RCC 7860 (cell line): Measurements from ENCODE around the gene PAGR1.
"Not testable (repeated sequence)": the region's sequence is repeated elsewhere in the genome, so short reads cannot be mapped to it uniquely, and the experiment has no call there.

ENCODE experiments used
- DNase-seq: peaks from one replicate; pipeline ENCODE4 v3.0.0-alpha.2; 2015; ENCODE audit warnings: low spot score
- FAIRE-seq: peaks from 2 replicates; lab custom pipeline; 2012; peaks lifted over from hg19 to GRCh38; lab: Jason Lieb, UNC

PAGR1 gene

DNA sequence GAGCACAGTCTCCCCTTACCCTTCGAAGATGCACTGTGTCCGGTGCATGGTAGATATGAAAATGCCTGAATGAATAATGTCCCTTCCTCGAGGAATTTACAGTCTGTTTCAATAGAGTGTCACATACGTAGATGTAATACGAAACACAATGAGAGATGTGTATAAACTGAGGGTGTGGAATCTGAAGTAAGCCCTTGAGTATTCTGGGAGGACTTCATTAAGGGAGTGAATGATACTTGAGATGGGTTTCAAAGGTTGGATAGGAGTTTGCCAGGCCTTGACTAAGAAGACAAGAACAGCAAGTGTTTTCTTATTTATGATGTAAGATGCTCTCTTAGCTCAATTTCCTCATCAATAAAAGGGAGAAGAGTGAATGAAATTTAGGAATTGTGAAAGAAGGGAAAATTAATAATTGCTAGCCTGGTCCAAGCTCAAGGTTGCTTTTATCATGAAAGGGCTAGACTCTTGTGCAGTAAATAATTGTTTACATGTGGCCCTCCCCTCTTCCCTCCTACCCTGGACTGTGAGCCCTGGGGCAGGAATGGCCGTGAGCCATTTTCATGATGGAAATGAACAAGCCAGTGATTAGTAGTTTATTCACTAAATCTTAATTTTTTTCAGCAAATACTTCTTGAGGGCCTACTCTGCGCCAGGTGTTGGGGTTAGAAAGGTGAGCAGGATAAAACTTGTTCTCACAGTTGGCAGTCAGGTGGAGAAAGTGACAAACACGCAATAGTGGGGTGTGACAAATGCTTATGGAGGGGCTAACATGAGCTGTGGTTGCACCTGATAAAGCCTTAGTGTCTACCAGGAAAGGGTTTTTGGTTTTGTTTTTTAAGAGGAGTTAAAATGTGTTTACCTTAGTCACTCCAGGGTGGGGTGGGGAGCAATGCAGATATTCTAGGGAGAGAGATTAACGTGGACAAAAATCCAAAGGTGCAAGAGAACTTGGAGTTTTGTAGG, 23.8 kb upstream of the PAGR1 start:
- FAIRE-seq: no peak
- DNase-seq: no peak

- not testable (repeated sequence) for FAIRE-seq, DNase-seq
These were observed 22.8 kb upstream of the PAGR1 start for GRCh38 chr16:29793153-29793552.

GRCh38 chr16:29794231-29794710, 21.7 kb upstream of the PAGR1 start:
- no peak for DNase-seq
- FAIRE-seq: no peak

DNA sequence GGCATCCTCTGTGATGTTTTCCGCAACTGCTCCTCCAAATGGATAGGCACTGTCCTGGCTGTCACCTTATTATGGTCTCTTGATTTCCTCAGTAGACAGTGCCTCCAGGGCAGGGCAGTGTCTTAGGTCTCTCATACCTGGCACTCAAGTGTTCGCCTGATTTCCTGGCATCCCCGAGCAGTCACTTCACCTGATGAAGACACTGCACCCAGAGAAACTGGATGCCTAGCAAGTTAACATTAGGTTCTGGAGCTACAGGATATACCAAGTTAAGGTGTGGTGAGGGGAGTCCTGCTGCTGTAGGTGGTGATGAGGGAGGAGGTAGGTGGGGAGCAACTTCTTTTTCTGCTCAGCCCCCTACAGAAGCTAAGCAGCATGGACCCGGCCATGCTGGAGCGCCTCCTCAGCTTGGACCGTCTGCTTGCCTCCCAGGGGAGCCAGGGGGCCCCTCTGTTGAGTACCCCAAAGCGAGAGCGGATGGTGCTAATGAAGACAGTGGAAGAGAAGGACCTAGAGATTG, 13.5 kb upstream of the PAGR1 start:
- DNase-seq (no peak), FAIRE-seq (no peak)

- DNase-seq (no peak), FAIRE-seq (no peak)
These were observed 11.9 kb upstream of the PAGR1 start for GRCh38 chr16:29804020-29804419.

DNA sequence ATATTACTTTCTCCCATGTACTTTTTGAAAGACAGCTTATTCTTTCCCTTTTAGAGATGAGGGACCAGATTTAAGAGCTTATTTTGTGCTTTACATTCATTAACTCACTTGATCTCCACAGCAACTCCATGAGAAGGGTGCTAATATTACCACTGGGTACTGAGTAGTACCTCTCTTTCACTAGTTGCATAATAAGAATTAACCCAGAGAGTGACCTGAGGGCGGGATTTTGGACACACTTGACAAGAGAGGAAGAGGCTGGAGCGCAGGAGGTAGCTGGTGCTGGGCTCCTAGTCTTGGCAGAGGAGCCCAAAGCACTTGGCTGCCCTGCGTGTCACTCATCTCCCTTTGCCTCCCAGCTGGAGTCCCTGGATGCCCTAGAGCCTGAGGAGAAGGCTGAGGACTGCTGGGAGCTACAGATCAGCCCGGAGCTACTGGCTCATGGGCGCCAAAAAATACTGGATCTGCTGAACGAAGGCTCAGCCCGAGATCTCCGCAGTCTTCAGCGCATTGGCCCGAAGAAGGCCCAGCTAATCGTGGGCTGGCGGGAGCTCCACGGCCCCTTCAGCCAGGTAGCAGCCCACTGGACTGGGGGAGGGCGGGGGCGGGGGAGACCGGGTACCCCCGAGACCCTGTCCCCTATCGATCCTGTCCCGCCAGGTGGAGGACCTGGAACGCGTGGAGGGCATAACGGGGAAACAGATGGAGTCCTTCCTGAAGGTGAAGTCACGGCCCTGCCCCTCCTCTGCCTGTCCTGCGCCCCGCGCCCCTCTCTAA, 11.3 kb upstream of the PAGR1 start:
- no peak for FAIRE-seq
- peak; percentile 27 for DNase-seq

- DNase-seq (peak; percentile 87), FAIRE-seq (no peak)
These were observed 10.5 kb upstream of the PAGR1 start for GRCh38 chr16:29805232-29806098.

DNA sequence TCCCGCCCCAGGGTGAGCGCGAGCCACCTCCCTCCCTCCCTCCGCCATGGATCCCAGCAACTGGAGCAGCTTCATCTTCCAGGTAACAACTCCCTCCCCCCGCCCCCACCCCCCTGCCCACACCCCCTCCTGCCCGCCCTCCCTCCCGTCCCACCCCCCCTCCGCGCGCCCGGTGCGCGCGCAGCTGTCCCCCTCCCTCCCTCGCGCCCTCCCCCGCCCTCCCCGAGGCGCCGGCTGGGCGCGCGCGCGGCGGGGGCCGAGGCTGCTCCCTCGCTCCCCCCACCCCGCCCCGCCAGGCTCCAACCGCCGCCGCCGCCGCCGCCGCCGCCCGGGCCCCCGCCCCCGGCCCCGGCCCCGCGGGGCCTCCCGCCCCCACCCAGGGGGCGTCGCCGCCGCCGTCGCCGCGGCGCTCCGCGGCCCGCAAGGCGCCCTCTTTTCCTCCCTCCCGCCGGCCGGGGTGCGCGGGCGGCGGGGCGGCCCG, 9.8 kb upstream of the PAGR1 start, which contains the start of gene MAZ:
Gene MAZ (plus strand): TSS at position 431 of the 481 bp plus-strand sequence. CDS start 173 bp downstream, outside the sequence.
- FAIRE-seq (no peak), DNase-seq (peak; percentile 85)

GRCh38 chr16:29806641-29807425, 9.1 kb upstream of the PAGR1 start:
- FAIRE-seq: no peak
- DNase-seq: peak; percentile 75

GRCh38 chr16:29807426-29808218, 8.3 kb upstream of the PAGR1 start:
- peak; percentile 50 for FAIRE-seq
- DNase-seq: peak; percentile 83

- FAIRE-seq (no peak), DNase-seq (no peak)
These were observed 7.6 kb upstream of the PAGR1 start for GRCh38 chr16:29808219-29808900.

DNA sequence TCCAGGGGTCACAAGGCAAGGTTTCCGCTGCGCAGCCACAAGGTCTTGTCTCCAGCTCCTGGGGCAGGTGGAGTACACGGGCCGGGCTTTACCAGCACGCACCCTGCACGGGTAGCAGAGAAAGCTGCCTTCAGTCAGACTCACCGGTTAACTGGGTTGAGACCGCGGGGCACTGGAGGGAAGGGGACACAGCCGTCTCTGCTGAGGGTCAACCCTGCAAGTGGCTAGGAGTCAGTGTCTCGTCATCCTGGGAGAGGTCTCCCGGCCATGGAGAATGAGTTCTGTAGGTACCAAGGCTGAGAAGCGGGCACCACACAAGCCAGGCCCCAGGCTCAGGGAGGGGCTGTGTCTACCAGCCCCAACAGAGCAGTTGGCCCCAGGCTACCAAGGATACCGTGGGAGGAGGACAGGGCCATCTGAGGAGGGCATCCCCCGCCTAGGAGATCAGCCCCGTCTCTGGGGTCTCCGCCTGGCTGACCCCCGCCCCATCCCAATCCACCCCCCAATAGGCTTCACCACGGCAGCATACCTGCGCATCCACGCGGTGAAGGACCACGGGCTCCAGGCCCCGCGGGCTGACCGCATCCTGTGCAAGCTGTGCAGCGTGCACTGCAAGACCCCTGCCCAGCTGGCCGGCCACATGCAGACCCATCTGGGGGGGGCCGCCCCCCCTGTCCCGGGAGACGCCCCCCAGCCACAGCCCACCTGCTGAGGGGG, 6.8 kb upstream of the PAGR1 start:
- FAIRE-seq (no peak), DNase-seq (no peak)

- no peak for FAIRE-seq
- no peak for DNase-seq
These were observed 5.9 kb upstream of the PAGR1 start for GRCh38 chr16:29809850-29810698.

DNA sequence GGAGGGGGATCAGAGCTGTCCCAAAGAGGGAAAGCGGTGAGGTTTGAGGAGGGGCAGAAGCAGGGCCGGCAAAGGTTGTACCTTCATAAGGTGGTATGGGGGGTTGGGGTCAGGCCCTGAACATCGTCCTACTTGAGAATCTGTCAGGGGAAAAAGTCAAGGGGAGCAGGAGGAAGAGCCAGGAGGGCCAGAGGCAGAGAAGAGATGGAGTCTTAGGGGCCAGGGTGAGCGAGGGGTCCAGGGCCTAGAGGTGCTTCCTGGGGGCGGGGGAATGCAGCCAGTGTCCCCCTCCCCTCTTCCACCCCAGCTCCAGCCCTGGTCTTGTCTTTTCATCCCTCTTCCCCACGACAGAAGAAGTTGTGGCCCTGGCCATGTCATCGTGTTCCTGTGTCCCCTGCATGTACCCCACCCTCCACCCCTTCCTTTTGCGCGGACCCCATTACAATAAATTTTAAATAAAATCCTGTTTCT, 5.2 kb upstream of the PAGR1 start:
- DNase-seq (no peak), FAIRE-seq (no peak)

DNA sequence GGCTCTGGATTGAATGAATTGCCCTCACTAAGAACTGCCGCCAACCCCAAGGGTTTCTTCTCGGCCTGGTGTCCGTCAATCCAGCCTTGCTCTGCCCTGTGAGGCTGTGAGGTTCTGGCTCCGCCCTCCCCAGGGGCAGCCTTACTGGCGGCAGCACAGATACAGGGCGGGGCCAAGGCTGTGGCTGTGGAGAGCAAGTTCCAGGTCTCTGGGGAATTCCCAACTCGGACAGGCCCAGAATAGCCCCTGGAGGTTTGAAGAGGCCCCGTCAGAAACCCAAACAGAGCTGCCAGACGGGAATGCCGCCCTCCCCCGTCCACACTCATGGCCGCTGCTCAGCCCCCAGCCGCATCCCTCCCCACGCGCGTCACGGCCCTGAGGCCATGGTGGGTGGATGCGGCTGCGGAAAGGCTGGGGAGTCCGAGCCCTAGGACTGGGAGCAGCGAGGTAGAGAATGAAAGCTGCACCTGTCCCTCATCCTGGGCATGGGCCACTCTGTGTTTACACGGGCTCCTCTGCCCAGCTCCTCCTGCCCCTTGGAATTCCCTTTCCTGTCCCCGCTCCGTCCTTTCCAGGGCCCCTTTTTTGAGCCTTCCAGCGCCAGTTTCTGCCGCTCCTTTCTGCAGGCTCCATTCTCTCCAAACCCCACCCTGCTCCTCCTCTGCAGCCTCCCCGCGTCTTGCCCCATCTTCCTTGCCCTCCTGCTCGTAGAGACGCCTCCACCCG, 4.6 kb upstream of the PAGR1 start:
- FAIRE-seq (peak; percentile 94), DNase-seq (peak; percentile 93)
